ENCODE data around the gene LRRN4CL.
"Not testable (repeated sequence)": the region's sequence is repeated elsewhere in the genome, so short reads cannot be mapped to it uniquely, and the experiment has no call there.

Gene LRRN4CL

GRCh38 chr11:62675415-62675814 lies 13.9 kb downstream of the LRRN4CL start:
- DNase-seq = not testable (repeated sequence)

GRCh38 chr11:62673196-62673525 lies 16.2 kb downstream of the LRRN4CL start:
- DNase-seq = no peak

DNA sequence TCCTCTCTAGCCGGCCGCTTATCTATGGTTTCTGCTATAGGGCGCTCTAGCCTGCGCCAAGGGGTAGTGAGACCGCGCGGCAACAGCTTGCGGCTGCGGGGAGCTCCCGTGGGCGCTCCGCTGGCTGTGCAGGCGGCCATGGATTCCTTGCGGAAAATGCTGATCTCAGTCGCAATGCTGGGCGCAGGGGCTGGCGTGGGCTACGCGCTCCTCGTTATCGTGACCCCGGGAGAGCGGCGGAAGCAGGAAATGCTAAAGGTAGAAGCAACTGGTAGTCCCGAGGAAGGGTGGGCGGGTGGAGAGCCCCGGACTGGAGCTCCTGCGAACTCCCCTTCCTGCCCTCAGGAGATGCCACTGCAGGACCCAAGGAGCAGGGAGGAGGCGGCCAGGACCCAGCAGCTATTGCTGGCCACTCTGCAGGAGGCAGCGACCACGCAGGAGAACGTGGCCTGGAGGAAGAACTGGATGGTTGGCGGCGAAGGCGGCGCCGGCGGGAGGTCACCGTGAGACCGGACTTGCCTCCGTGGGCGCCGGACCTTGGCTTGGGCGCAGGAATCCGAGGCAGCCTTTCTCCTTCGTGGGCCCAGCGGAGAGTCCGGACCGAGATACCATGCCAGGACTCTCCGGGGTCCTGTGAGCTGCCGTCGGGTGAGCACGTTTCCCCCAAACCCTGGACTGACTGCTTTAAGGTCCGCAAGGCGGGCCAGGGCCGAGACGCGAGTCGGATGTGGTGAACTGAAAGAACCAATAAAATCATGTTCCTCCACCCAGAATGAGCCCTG lies 17.5 kb downstream of the LRRN4CL start, which contains the start of the genes LBHD1 and UQCC3:
LBHD1 (minus strand) TSS at position 660 of the 782 bp plus-strand sequence. CDS start 2,236 bp downstream, outside the sequence.
UQCC3 (plus strand) TSS at position 66 of the 782 bp plus-strand sequence; CDS start at position 139, 73 bp downstream.
- peak; percentile 54 for DNase-seq

- DNase-seq = no peak
These were observed 18.1 kb downstream of the LRRN4CL start for GRCh38 chr11:62671236-62671607.

DNA sequence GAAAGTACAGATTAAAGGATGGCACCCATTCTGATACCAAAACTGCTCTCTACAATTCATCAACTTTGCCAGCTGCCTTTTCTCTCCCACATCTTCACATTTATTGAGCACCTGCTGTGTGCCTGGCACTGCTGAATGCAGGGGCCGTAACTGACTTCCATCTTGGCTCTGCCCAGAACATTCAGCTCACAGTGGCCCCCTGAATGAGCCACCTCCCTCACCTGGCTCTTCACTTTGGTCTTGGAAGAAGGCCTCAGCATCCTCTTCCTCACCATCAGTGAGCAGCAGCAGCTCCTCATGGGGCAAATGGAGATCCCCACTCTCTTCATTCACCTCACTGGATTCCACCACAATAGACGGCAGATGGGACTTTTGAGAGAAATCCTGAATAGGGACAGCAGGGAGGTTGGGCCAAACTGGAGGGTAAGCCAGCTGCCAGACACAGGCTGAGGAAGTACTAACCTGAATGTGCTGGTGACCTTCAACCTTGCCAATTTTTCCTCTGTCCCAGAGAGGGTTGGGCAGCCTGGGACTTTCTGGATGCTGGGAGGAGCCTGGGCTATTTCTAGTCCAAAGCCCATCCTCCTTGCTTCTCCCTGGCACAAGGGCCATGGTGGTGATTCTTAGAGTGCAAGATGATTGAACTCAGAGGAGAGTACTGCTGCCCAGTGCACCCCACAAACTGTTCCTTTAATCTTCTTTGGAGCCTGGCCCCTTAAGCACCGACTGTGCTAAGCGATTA lies 19.7 kb downstream of the LRRN4CL start:
- no peak for DNase-seq

DNA sequence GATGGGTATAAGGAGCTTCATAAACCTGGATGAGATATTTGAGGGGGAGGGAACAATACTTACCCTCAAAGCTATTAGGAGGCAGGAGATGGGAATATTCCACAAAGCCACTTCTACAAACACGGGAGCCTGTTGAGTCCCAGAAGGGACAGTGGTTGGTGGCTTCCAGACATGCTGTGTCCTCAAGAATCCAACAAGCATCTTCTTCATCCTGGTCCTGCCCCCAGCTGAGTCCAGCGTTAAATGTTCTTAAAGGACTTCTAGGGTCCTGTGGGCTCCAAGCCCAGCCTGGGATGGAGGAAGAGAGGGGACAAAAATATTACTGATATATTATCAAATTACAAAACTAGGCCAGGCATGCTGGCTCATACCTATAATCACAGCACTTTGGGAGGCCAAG lies 21.9 kb downstream of the LRRN4CL start:
- no peak for DNase-seq

DNA sequence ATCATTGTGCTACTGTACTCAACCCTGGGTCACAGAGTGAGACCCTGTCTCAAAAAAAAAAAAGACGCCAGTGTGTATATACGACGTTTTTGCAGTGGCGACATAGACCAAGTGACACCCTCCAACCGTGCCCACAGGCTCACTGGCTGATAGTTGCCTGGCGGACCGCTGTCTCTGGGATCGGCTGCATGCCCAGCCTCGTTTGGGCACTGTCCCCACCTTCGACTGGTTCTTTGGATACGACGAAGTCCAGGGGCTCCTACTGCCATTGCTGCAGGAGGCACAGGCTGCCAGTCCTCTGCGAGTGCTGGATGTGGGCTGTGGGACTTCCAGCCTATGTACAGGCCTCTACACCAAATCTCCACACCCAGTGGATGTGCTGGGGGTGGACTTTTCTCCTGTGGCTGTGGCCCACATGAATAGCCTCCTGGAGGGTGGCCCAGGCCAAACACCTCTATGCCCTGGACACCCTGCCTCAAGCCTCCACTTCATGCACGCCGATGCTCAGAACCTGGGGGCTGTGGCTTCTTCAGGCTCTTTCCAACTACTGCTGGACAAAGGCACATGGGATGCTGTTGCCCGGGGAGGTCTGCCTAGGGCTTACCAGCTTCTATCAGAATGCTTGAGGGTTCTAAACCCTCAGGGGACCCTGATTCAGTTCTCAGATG lies 22.9 kb downstream of the LRRN4CL start:
- DNase-seq = no peak

- DNase-seq = no peak
These were observed 23.6 kb downstream of the LRRN4CL start for GRCh38 chr11:62665599-62666258.

DNA sequence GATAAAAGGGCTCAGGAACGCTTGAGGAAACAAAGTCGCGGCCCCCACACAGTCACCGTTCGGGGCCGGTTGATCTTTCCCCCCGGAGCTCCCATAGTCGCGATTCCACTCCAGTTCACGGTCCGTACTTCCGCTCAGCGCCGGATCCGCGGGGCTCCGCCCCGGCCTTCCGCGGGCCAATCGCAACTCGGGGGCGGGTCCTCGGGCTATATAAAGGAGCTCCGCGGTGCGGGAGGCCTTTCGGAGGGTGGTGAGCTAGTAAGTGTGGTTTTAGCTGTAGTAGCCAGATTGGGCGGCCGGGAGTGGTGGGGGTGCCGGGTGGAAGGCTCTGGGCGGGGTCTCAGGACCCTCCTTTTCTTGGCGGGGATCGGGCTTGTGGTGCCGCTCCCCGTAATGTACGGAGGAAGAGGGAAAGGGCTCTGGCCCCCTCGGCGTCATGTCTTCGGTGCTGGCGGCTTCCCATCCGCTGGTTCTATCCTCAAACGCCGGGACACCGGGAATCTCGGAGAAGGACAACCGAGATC lies 24.2 kb downstream of the LRRN4CL start, which contains the start of the genes C11orf98 and CSKMT:
C11orf98 (minus strand) TSS at position 136 of the 524 bp plus-strand sequence; CDS start at position 95, 41 bp downstream.
CSKMT (plus strand) TSS at position 238 of the 524 bp plus-strand sequence. CDS start 568 bp downstream, outside the sequence.
- DNase-seq = peak; percentile 78

- DNase-seq = peak; percentile 31
These were observed 24.8 kb downstream of the LRRN4CL start for GRCh38 chr11:62664405-62665074.

DNA sequence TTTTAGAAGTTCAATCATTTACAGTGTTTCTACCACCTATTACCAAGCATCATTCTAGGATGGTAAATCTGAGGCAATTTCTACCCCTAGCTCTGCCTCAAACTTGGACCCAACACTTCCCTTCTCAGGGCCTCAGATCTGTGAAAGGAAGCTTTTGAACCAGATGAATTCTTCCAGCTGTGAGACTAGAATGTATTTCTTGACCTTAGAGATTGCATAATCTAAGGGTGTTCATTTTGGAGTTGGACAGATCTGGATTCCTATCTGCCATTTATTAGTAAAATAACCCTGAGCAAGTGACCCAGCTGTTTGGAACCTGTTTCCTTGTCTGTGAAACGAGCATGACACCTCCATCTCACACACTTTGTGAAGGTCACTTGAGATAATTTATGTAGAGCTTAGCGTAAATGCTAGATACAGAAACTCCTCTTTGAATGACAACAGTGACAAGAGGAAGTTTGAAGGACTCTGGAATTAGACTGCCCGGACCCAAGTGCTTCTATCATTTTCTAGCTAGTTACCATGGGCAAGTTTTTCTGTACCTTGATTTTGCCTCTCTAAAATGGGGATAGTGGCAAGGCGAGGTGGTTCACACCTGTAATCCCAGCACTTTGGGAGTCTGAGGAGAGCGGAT lies 32.4 kb downstream of the LRRN4CL start:
- DNase-seq = no peak

GRCh38 chr11:62654297-62654696 lies 35.0 kb downstream of the LRRN4CL start:
- no peak for DNase-seq

- no peak for DNase-seq
These were observed 36.9 kb downstream of the LRRN4CL start for GRCh38 chr11:62652161-62653006.

GRCh38 chr11:62650283-62650682 lies 39.0 kb downstream of the LRRN4CL start:
- DNase-seq = not testable (repeated sequence)

DNA sequence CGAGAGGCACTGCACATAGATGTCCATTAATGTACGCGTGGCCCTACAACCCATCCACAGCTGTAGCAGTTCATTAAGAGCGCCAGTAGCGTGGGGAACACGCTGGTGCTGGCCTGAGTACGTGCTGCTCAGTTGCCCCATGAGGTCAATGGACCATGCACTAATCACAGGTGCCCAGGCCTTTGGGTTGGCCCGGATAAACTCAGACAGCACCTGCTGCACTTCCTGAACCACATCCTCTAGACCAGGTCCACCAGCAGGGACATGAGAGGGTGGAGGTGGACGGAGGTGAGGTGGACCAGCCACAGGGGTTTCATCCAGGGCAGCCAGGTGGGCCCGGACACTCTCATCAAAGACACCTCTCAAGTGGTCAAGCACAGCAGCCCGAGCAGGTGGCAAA lies 39.8 kb downstream of the LRRN4CL start:
- no peak for DNase-seq

GRCh38 chr11:62648967-62649364 lies 40.4 kb downstream of the LRRN4CL start:
- no peak for DNase-seq

DNA sequence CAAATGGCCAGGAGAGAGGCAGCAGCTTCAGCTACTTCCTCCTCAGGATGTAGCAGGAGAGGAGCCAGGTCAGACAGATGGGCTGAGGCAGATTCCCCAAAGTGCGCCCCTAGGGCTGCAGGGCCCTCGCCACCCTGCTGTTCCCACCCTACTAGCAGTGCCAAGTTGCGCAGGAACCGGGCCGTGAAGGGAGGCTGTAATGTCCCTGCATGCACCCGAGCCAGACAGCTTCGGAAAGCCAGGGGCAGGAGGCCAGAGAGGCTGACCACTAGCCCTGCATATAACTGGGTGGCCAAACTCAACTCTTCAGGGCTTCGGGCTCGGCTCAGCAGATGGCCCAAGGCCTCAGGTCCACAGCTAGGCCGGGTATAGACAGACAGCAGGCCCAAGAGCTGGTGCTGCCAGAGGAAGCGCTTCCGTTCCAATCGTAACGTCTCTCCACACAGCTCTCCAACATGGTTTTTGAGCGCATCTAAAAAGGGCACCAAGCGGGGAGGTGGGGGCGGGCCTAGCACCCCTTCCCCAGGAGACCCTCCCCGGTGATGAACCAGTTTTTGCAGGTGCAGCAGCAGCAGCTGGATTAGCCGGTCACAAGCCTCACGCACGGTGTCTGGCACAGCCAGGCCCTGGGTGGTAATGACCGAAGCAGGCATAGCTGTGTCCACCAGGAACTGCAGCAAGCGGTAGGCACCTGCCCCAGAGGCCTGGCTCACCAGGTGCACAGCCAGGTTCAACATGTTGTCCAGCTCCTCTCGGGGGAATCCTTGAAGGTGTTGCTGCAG lies 41.0 kb downstream of the LRRN4CL start:
- DNase-seq = no peak

GRCh38 chr11:62647609-62648005 lies 41.7 kb downstream of the LRRN4CL start:
- DNase-seq = no peak

DNA sequence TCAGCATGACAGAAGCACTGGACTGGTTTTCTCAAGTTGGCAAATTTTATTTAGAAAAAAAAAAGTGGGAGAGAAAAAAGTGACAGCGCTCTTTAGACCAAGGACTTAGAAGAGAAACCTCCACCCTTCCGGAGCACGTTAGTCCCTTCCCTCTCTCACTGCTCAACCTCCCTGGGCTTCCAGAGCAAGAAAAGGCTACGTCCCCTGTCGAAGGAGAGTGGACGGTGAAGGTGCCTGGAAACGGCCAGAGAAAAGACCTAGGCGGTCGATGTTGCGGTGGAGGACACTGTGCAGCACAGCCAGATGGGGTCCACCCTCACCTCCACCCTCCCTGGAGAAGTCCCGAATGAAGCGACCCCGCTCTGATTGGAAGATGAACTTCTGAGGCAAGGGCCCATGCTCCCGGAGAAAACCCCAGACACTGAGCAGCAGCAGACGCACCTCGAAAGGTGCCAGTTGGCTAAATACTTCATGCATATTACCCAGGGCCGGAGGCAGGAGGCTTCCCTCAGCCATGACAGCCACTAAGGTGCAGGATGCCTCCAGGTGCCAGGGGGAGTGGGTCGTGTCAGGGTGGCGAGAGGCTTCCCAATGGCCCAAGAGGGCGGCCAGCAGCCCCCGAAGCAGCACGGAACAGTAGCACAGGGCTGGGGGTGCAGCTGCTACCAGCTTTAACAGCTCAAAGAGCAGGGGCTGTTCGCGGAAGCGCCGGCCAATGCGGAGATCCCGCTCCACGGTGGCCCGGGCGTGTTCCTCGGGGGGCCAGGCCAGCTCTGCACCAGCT lies 42.3 kb downstream of the LRRN4CL start:
- DNase-seq = no peak
